SK-N-SH (cell line): ENCODE results near the gene PPP1R9A.

Experiments used
- FOSL2 ChIP-seq: IDR thresholded peaks from 2 replicates; pipeline ENCODE4 v1.4.0; 2012; ENCODE audit warnings: low read depth, mild to moderate bottlenecking, moderate library complexity, borderline replicate concordance
- GABPA ChIP-seq: IDR thresholded peaks from 2 replicates; pipeline ENCODE4 v1.4.0; 2012; ENCODE audit warnings: low read depth, mild to moderate bottlenecking
- POLR2AphosphoS5 ChIP-seq: IDR thresholded peaks from 2 replicates; pipeline ENCODE4 v1.6.1; 2012; ENCODE audit warnings: low read depth, low read length
- TF ChIP-seq, protein P1 (sequence below): fragments of 150-350 bp; IDR thresholded peaks from 2 replicates; pipeline ENCODE4 v1.6.1; 2016; ENCODE audit warnings: mild to moderate bottlenecking, low read depth, low read length
- TF ChIP-seq, protein P2 (sequence below): fragments of 200-600 bp; sonication (generic); IDR thresholded peaks from 2 replicates; pipeline ENCODE4 v1.6.1; 2017; ENCODE audit warnings: antibody characterized with exemption, mild to moderate bottlenecking, moderate library complexity

DNA sequence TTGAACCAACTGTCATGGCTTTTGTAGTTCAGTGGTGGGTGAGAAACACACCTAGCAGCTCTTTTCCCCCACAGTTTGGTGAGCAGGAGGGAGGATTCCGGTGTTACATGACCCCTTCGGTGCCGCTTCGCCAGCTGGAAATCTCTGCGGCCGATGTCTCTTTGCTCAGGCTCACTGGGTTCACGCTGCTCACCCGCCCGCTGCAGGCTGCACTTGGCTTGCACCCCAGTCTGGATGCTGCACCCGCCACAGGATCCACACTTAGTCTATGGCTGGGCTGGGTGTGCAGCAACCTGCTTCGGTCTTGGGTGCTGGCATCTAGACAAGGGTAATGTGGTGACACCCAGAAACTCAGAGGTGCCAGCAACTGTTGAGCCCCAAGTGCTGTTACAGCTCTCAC lies 225.1 kb downstream of the PPP1R9A start:
- no peak for TF ChIP-seq GABPA
- TF ChIP-seq POLR2AphosphoS5 = no peak
- TF ChIP-seq, protein P1, sequence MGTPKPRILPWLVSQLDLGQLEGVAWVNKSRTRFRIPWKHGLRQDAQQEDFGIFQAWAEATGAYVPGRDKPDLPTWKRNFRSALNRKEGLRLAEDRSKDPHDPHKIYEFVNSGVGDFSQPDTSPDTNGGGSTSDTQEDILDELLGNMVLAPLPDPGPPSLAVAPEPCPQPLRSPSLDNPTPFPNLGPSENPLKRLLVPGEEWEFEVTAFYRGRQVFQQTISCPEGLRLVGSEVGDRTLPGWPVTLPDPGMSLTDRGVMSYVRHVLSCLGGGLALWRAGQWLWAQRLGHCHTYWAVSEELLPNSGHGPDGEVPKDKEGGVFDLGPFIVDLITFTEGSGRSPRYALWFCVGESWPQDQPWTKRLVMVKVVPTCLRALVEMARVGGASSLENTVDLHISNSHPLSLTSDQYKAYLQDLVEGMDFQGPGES = no peak
- TF ChIP-seq, protein P2, sequence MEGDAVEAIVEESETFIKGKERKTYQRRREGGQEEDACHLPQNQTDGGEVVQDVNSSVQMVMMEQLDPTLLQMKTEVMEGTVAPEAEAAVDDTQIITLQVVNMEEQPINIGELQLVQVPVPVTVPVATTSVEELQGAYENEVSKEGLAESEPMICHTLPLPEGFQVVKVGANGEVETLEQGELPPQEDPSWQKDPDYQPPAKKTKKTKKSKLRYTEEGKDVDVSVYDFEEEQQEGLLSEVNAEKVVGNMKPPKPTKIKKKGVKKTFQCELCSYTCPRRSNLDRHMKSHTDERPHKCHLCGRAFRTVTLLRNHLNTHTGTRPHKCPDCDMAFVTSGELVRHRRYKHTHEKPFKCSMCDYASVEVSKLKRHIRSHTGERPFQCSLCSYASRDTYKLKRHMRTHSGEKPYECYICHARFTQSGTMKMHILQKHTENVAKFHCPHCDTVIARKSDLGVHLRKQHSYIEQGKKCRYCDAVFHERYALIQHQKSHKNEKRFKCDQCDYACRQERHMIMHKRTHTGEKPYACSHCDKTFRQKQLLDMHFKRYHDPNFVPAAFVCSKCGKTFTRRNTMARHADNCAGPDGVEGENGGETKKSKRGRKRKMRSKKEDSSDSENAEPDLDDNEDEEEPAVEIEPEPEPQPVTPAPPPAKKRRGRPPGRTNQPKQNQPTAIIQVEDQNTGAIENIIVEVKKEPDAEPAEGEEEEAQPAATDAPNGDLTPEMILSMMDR = no peak
- no peak for TF ChIP-seq FOSL2
